Fibroblast of pulmonary artery (primary cell): ENCODE data around the gene NUDT9.
"Not testable (repeated sequence)": the region's sequence is repeated elsewhere in the genome, so short reads cannot be mapped to it uniquely, and the experiment has no call there.

Source experiments
- DNase-seq: peaks from one replicate; pipeline ENCODE4 v3.0.0-alpha.2; 2010; ENCODE audit warnings: low read depth
- H3K4me3 ChIP-seq: replicated peaks from 2 replicates; pipeline ENCODE4 v1.5.1; 2011; ENCODE audit warnings: low read depth, mild to moderate bottlenecking, control low read depth, low read length, moderate library complexity
- TF ChIP-seq, protein P1 (sequence below): IDR thresholded peaks from 2 replicates; pipeline ENCODE4 v1.5.1; 2011; ENCODE audit warnings: mild to moderate bottlenecking, control low read depth, low read length, inconsistent platforms; ENCODE audit errors: missing control alignments

NUDT9 gene

DNA sequence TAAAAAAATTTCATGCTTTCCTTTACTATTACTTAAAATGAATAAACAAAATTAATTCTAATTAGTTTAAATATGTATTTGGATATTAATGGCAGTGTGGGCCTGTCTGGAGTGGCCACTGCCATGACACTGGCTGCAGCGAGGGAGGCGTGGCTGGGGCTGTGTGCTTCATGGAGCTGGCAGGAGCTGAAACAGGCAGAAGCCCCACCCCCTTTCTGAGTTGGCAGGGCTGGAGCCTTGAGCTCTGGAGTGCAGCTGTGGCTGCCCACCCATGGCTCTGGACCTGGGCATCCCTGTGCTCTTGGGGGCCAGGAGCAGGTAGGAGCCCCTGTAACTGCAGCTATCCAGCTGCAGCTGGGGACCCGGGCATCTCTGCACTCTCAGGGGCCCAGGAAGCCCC lies 23.2 kb upstream of the NUDT9 start:
- H3K4me3 ChIP-seq, result no peak overlapping the region
- TF ChIP-seq, protein P1, sequence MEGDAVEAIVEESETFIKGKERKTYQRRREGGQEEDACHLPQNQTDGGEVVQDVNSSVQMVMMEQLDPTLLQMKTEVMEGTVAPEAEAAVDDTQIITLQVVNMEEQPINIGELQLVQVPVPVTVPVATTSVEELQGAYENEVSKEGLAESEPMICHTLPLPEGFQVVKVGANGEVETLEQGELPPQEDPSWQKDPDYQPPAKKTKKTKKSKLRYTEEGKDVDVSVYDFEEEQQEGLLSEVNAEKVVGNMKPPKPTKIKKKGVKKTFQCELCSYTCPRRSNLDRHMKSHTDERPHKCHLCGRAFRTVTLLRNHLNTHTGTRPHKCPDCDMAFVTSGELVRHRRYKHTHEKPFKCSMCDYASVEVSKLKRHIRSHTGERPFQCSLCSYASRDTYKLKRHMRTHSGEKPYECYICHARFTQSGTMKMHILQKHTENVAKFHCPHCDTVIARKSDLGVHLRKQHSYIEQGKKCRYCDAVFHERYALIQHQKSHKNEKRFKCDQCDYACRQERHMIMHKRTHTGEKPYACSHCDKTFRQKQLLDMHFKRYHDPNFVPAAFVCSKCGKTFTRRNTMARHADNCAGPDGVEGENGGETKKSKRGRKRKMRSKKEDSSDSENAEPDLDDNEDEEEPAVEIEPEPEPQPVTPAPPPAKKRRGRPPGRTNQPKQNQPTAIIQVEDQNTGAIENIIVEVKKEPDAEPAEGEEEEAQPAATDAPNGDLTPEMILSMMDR, result no peak
- DNase-seq, result no peak

DNA sequence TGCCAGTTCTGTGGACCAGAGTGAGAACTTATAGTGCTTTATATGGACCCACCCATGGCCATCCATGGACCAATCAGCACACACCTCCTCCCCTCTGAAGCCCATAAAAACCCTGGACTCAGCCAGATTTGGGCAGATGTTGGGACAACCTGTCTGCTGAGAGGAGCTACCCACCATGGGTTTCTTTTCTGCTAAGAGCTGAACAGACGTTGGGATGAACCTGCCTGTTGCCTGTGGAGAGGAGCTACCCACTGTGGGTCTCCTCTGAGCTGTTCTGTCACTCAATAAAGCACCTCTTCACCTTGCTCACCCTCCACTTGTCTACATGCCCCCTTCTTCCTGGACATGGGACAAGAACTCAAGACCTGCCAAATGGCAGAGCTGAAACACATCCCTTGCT lies 22.4 kb upstream of the NUDT9 start:
- DNase-seq, result no peak
- TF ChIP-seq, protein P1, result no peak
- H3K4me3 ChIP-seq, result no peak overlapping the region

DNA sequence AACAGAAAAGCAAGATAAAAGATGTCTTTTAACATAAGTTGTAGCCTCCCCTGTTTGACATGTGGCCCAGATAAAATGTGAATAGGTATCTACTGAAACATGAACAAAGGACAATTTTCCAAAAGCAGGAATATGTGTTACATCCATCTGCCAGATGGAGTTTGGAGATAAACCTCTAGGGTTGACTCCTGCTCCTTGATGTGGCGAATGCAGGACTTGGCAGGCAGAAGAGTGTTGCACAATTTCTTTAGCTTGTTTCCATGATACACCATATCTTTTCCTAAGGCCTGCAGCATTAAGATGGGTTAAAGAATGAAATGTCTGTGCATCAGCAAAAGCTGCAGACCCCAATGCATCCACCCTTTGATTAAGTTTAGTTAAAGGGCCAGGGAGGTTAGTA lies 18.6 kb upstream of the NUDT9 start:
- peak; percentile 61 for DNase-seq
- not testable (repeated sequence) for H3K4me3 ChIP-seq

GRCh38 chr4:87405211-87405820 lies 17.1 kb upstream of the NUDT9 start:
- H3K4me3 ChIP-seq, result no peak overlapping the region
- TF ChIP-seq, protein P1, result no peak
- no peak for DNase-seq

DNA sequence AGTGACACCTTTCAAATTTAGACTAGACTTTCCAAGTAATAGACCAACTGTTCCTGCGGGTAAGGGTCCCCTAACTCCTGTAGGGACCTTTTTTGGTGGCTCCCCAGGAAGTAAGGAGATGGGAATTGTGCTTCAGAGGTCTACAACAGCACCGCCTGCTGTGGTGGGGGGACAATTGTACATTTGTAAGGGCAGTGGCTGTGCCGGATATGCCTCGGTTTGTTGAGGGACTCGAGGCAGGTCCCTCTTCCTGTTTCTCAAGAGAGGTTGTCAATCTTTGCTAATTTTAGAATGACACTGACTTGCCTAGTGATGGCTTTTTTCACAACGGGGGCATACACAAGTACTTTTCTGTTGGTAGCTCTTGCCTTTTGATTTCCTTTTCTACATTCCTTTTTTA lies 15.9 kb upstream of the NUDT9 start:
- H3K4me3 ChIP-seq, result no peak overlapping the region
- TF ChIP-seq, protein P1, result no peak
- no peak for DNase-seq

DNA sequence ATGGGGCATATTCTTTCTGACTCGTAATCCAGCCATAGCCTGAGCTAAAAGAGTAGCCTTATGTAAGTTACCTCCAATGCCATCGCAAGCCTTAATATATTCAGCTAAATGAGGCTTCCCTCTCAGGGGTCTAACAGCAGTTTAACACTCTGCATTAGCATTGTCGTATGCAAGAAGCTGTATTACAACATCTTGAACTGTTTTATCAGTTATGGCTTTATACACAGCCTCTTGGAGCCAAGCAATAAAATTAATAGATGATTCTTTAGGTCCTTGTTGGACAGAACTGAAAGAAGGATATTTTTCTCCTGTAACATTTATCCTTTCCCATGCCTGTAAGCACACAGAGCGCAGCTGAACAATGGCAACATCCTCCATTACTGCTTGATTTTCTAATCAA lies 15.5 kb upstream of the NUDT9 start:
- DNase-seq, result not testable (repeated sequence)

GRCh38 chr4:87409420-87409939 lies 12.9 kb upstream of the NUDT9 start:
- TF ChIP-seq, protein P1, result no peak
- no peak overlapping the region for H3K4me3 ChIP-seq
- DNase-seq, result no peak

More for the DNA sequence above, 15.5 kb upstream of the NUDT9 start:
- H3K4me3 ChIP-seq, result not testable (repeated sequence)

- H3K4me3 ChIP-seq, result no peak overlapping the region
- no peak for DNase-seq
- TF ChIP-seq, protein P1, result no peak
These were observed 12.2 kb upstream of the NUDT9 start for GRCh38 chr4:87410157-87410556.
